Stimulated activated CD8-positive, alpha-beta memory T cell treated with anti-CD3 and anti-CD28 coated beads, Interleukin-12 subunit alpha, Interleukin-12 subunit beta, amount 100 ng/mL, for 24 hours (primary cell): ENCODE measurements around the gene STEAP1B.

Experiments used
- DNase-seq: peaks from one replicate; pipeline ENCODE4 v3.0.0-alpha.2; 2020; ENCODE audit errors: extremely low read depth

Gene STEAP1B

GRCh38 chr7:22432203-22432718, 67.7 kb downstream of the STEAP1B start:
- DNase-seq: no peak

GRCh38 chr7:22430457-22430856, 69.5 kb downstream of the STEAP1B start:
- no peak for DNase-seq

- no peak for DNase-seq
Observed at GRCh38 chr7:22429386-22429785, 70.6 kb downstream of the STEAP1B start.

GRCh38 chr7:22427855-22428254, 72.1 kb downstream of the STEAP1B start:
- DNase-seq: no peak

GRCh38 chr7:22427104-22427503, 72.9 kb downstream of the STEAP1B start:
- no peak for DNase-seq

- DNase-seq: no peak
Observed at GRCh38 chr7:22426463-22427094, 73.4 kb downstream of the STEAP1B start.

GRCh38 chr7:22425361-22425760, 74.6 kb downstream of the STEAP1B start:
- DNase-seq: no peak

- DNase-seq: no peak
Observed at GRCh38 chr7:22422831-22423615, 77.0 kb downstream of the STEAP1B start.

GRCh38 chr7:22420973-22421635, 78.9 kb downstream of the STEAP1B start:
- DNase-seq: no peak

- DNase-seq: no peak
Observed at GRCh38 chr7:22420008-22420407, 80.0 kb downstream of the STEAP1B start.

GRCh38 chr7:22419488-22419887, 80.5 kb downstream of the STEAP1B start:
- no peak for DNase-seq

- no peak for DNase-seq
Observed at GRCh38 chr7:22418251-22419046, 81.5 kb downstream of the STEAP1B start.

- DNase-seq: no peak
Observed at GRCh38 chr7:22417841-22418240, 82.1 kb downstream of the STEAP1B start.

- no peak for DNase-seq
Observed at GRCh38 chr7:22417349-22417748, 82.6 kb downstream of the STEAP1B start.

GRCh38 chr7:22414424-22414823, 85.6 kb downstream of the STEAP1B start:
- DNase-seq: no peak

- DNase-seq: no peak
Observed at GRCh38 chr7:22413211-22413610, 86.8 kb downstream of the STEAP1B start.

GRCh38 chr7:22411977-22412693, 87.9 kb downstream of the STEAP1B start:
- DNase-seq: no peak

- no peak for DNase-seq
Observed at GRCh38 chr7:22406715-22407114, 93.3 kb downstream of the STEAP1B start.

GRCh38 chr7:22404421-22405023, 95.5 kb downstream of the STEAP1B start:
- no peak for DNase-seq

- DNase-seq: no peak
Observed at GRCh38 chr7:22403344-22403743, 96.6 kb downstream of the STEAP1B start.

GRCh38 chr7:22402250-22402649, 97.7 kb downstream of the STEAP1B start:
- no peak for DNase-seq
